Activated CD4-positive, alpha-beta T cell treated with anti-CD3 and anti-CD28 coated beads, Interleukin-2, Interleukin-4, amounts not matched to agents 100 ng/mL and 50 ng/mL, durations not matched to agents 16 hours and 8 hours (primary cell): ENCODE measurements around the gene ARHGAP8.
"Not testable (repeated sequence)": the region's sequence is repeated elsewhere in the genome, so short reads cannot be mapped to it uniquely, and the experiment has no call there.

Source experiments
- DNase-seq: peaks from one replicate; pipeline ENCODE4 v3.0.0-alpha.2; 2020; ENCODE audit warnings: low spot score

The ARHGAP8 gene

DNA sequence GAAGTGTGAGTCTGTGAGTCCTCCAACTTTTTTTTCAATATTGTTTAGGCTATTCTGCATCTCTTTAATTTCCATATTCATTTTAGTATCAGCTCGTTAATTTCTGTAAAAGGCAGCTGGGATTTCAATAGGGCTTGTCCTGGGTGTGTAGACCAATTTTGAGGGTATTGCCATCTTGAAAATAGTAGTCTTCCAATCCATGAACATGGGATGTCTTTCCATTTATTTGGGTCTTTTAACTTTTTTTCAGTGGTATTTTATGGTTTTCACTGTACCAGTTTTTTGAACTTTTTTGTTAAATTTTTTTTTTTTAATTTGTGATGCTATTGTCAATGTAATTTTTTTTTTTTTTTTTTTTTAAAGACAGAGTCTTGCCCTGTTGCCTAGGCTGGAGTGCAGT is 79.5 kb downstream of the ARHGAP8 start:
- DNase-seq = no peak

DNA sequence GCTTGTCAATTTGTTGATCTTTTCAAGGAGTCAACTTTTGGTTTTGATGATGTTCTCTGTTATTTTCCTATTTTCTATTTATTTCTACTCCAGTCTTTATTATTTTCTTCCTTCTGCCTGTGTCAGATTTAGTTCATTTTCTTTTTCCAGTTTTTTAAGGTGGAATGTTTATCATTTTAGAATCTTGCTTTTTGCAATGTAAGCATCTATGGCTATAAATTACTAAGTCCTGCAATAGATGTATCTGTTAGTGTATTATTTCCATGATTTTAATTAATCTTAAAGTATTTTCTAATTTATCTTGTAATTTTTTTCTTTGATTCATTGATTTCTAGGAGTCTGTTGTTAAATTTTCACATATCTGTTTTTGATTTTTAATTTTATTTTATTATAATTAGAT is 81.7 kb downstream of the ARHGAP8 start:
- no peak for DNase-seq

DNA sequence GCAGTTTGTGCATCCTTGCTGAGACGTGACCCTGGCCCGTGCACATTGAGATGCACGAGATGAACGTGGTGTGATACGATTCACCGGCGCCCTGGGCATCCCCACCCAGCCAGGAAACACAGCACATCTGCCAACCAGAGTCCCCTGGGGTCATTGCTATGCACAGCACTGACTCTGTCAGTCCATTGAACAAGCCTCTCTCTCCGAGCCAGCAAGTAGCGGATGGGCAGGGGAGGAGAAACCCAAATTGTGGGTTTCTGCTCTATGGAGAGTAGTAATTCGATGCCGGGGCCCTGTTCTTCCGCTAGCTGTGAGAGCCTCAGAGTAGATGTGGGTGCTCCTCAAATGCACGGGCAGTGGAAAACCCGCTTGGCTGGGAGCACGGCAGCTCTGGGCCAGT is 85.1 kb downstream of the ARHGAP8 start:
- no peak for DNase-seq

DNA sequence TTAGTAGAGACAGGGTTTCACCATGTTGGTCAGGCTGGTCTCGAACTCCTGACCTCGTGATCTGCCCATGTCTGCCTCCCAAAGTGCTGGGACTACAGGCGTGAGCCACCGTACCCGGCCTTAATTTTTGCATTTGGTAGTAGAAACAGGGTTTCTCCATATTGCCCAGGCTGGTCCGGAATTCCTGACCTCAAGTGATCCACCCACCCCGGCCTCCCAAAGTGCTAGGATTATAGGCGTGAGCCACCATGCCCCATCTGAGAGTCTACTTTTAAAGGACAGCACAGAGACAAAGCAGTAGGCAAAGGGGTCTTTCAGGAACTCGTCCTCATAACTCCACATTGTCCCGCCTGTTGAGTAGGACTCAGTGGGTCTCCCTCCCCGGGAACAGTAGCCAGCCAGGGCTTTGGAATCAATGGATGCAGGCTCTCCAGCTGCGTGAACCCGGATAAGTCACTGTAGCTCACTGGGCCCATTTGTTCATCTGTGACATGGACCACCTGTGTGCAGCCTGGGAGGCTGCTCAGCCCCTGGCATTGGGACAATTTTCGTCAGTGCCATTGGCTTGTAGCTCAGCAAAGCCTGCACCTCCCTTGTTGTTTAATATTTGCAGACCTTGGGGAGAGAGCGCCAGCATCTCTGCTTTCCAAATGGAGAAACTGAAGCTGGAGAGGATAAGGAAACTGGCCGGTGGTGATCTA is 86.1 kb downstream of the ARHGAP8 start:
- no peak for DNase-seq

DNA sequence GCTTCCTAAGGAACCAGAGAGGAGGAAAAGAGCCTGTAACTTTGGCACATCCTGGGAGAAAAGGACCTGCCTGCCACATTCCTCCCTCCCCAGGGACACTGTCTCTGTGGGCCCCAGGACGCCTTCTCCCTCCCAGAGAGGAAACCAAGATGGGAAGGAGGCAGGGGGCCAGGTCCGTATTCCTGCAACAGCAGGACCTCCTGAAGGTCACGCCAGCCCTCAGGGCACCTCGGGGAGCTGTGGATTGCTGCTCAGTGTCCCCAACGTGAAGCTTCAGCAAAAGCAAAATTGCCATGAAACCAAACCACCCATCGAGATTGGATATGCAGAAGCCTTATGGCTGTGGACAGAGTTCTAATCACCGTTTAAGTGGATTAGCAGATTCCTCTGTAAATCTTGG is 86.7 kb downstream of the ARHGAP8 start:
- DNase-seq = no peak

DNA sequence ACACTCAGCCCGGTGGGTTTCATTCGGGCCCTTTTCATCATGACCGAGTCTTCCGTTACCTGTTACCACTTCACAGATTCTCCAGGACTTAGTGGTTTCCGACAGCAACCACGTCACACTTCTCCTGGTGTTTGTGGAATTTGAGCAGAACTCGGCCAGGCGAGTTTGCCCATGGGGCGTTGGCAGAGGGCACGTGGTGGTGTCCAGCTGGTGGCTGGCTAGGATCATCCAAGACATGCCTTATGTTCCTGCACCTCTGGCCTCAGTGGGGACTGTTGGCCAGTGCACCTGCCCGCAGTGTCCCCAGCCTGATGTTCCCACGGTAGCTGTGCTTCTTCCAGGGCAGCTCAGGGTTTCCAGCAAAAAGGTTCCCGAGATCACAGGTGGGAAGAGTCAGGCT is 87.3 kb downstream of the ARHGAP8 start:
- no peak for DNase-seq

DNA sequence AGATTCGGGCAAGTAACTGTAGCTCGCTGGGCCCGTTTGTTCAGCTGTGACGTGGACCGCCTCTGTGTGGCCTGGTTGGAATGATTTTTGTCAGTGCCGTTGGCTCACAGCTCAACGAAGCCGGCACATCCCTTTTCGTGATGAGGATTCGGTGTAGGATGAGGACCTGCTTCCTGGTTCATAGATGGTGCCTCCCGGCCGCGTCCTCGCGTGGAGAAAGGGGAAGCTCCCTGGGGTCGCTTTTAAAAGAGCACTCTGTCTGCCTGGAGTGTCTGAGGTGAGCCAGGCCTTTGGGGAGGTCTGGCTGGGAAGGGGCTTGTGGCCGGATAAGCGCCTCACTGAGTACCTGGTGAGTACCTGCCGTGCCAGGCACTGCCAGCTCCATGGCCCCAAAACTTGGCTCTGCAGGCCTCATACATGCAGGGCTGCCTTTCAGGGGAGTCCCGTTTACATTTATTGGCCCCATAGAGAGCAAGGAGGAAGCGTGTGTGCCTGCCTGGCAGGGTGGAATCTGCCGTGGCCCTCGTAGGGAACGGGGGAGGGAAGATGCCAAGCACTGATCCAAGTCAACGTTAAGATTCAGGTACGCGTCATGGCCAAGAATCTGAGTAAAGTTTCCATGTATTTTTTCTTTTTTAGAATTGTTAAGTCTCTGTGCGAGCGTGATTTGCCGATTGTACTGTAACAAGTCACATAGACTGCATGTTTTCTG is 88.4 kb downstream of the ARHGAP8 start:
- DNase-seq = no peak

DNA sequence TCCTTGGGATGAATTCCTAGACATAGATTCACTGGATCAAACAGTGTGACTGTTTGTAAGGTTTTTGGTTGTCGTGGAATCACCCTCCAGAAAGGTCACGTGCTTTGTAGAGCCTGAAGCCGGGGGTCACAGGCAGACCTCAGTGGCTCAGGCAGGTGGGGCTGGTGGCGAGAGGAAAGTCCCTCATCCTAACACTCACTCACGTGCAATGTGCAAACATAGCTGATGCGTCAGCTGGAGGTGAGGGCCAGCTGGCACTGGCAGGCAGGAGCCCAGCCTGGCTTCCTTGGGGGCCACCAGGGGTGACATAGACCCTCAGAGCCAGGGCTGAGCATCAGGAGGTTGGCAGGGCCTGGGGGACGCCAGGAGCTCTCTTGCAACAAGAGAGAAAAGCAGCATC is 90.0 kb downstream of the ARHGAP8 start:
- no peak for DNase-seq

DNA sequence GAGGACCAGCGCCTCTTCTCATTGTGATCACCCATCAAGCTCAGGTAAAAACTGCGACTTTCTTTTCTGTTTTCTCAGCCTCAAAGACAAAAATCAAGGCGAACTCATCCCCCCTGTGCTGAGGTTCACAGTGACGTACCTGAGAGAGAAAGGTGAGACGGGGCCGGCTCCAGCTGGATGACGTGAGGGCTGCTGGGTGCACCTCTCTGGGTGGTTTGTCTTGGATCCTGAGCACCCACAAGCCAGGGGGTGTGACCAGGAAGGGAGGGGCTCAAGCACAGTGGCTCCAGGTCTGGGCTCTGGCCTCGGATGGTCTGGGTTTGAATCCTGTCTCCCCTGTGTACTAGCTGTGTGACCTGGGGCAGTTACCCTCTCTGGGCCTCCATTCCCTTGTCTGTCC is 92.8 kb downstream of the ARHGAP8 start:
- DNase-seq = no peak

DNA sequence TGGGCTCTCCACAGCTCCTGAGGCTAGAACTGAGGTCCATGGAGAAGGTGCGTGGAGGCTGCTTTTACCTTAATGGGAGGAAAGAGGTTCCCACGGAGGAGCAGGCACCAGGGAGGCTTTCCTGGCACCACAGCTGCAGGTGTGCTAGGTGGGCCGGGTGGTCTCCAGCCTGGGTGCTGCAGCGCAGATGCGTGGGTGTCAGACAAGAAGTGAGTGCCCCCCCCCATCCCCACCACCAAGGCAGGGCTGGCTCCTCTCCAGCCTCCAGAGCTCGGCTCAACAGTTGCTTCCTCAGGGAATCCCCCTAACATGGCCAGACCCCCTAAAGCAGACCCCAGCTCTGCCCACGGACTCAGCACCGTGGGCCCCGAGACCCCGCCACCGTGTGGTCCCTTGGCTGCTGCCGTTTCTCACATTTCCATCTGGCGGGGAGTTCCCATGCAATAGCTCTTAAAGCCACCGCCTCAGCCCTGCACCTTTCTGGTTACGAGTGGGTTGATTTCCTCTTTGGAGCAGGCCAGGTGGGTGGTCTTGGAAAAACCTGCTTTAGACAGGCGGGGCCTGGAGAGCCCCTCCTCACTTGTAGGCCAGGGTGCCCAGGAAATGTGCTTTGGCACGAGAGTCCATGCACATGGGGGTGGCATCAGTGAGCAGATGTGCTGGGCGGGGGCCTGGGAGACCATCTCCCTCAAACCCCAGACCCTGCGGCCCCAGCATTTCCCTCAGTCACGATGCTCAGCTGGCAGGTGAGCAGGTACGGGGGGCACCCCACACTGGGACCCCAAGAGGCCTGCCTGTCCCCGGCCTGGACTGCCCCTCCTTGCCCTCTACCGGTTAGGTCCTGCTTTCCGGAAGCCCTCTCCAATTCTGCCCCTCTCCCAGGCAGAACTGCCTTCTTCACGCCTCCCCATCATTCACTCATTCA is 93.7 kb downstream of the ARHGAP8 start:
- DNase-seq = no peak

DNA sequence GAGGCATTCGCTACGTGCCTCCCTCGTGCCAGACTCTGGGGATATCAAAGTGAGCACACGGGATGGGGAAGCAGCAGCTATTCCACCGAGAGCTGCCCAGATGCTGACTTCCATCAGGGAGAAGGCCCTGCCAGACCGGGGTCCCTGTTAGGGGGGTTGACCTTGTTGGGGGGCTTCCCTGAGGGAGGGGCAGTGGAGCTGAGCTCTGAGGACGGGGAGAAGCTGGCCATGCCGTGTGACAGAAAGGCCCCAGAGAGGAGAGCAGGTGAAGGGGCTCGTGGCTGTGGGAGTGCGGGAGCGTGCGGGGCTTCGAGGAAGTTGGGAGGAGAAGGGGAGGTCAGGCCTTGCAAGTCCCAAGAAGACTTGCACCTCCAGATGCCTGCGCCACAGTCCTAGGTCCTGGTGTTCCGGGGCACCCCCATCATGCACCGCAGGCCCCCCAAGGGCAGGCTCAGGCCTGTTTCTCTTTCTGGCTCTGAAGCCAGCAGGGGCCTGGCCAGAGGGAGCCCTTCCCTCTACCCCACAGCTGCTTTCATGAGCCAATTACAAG is 94.4 kb downstream of the ARHGAP8 start:
- no peak for DNase-seq

DNA sequence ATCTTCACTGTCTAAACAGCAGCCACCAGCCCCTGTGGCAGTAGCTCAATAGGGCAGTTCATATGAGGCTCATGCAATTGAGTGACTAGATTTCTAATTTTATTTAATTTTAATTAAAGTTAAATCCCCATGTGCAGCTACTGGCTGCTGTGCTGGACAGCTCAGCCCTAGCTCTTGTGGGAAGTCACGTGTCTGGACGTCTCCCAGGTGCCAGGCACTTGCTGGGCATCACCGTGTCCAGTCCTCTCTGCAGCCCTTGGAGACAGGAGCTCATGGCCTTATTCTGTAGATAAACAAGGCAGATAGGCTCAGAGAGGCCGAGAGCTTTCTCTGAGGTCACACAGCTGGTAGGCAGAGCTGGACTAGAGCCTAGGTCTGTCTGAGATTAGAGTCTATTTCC is 95.0 kb downstream of the ARHGAP8 start:
- DNase-seq = no peak

DNA sequence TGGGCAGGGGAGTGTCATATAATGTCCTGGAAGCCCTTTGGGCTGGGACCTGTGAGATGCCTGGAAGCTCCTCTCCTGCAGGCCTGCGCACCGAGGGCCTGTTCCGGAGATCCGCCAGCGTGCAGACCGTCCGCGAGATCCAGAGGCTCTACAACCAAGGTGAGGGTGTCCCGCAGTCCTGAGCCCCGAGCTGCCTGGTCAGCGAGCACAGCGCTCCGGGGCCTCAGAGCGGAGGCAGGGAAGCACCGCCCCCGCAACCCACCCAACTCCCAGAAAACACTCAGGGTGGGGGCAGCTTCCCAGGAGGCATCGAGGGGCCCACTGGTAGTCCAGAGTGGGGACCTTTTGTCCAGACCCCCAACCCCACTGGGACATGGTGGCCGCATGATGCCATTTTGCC is 95.5 kb downstream of the ARHGAP8 start:
- DNase-seq = no peak

DNA sequence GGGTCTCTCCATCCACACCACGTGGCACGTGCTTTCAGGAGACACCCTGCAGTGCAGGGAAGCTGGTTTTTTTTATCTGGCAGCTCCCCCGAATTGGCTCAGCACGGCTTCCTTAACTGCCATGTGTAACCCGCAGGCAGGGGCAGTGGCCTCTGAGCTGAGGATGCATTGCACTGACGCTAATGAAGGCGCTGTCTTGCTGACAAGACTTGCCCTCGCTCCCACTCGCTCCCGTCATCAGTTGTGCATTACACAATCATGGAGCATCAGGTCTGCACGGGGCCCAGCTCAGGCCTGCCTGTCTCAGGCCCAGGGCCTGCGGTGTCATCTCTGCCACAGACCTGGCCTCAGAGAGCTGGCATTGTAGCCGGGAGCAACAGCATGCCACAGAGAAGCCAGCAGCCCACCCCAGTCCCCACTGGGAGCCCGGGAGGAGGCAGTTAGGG is 95.9 kb downstream of the ARHGAP8 start:
- DNase-seq = no peak

DNA sequence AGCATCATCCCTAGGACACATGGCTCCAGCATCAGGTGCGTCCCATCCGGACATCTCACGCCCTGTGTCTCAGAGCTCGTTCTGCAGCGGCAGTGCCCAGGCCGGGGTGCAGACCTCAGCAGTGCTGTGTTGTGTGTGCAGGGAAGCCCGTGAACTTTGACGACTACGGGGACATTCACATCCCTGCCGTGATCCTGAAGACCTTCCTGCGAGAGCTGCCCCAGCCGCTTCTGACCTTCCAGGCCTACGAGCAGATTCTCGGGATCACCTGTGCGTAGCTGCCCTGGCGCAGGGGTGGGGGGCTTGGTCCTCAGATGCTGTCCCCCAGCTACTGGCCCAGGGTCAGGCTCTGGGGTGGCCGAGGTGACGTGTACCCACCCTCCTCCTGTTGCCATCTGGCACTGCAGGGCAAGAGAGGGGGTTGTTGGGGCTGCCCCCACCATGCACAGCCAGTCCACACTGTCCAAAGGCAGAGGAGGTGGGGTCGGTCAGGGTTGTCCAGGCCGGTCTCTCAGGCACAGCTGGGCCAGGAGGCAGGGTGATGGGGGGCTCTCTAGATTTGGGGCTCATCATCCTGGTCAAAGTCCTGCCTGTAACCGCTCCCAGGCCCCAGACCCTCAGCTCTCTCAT is 96.5 kb downstream of the ARHGAP8 start:
- DNase-seq = no peak

DNA sequence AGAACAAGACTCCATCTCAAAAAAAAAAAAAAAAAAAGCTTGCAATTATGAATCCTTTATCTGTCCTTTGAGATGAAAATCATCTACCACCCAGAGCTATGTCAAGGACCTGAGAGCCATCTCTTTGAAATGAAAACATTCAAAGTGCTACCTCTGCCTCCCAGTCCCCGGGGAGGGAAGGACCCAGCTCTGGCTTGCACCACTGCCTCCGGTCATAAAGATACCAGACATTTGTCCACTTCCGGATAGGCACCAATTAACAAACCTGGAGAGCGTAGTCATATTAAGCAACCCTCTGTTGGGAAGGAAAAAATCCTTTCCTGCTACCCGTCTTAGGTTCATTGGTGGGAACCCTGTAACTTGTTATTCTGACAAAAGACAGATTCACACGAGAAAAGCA is 98.6 kb downstream of the ARHGAP8 start:
- no peak for DNase-seq

DNA sequence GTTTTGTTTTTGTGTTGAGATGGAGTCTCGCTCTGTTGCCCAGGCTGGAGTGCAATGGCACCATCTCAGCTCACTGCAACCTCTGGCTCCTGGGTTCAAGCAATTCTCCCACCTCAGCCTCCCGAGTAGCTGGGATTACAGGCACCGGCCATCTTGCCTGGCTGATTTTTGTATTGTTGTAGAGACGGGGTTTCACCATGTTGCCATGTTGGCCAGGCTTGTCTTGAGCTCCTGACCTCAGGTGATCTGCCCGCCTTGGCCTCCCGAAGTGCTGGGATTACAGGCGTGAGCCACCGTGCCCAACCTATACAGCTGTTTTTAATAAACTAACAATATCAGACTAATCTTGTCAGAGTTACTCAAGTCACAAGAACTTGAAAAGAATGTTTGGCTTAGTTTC is 102.3 kb downstream of the ARHGAP8 start:
- DNase-seq = not testable (repeated sequence)

DNA sequence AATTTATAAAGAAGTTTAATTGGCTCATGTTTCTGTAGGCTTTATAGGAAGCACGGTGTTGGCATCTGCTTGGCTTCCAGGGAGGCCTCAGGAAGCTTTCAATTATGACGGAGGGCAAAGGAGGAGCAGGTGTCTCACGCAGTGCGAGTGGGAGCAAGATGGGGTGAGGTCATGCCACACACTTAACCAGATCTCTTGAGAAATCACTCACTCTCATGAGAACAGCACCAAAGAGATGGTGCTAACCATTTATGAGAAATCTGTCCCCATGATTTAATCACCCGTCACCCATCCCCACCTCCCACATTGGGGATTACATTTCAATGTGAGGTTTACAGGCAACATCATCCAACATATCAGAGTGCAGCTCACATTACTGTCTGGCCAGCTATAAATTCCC is 103.5 kb downstream of the ARHGAP8 start:
- DNase-seq = no peak

DNA sequence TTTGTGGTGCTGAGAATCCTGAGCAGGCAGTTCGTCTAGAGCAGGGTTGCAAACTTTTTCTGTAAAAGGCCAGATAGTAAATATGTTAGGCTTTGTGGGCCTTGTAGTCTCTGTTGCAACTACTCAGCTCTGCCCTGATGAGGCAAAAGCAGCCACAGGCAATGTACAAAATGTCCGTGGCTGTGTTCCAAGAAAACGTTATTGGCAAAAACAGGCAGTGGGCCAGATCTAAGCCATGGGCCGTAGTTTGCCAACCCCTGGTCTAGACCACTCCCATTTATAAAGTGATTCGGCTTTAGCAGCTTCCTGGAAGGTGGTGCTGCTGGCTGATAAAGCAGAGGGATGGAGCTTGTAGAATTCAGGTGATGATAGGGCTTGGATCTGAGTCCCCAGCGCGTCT is 106.4 kb downstream of the ARHGAP8 start:
- not testable (repeated sequence) for DNase-seq

DNA sequence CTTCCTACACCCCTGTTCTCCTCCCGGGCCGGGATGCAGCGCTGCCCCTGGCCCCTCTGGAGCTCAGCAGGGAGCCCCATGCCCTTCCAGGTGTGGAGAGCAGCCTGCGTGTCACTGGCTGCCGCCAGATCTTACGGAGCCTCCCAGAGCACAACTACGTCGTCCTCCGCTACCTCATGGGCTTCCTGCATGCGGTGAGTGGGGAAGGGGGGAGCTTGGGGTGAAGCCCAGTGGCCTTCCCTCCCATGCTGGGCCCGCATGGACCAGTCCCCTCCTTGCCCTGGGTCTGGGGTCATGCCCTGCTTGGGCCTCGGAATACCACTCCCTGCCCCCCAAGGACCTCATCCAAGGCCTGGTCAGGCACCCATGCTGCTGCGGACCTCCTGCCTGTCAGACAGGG is 107.3 kb downstream of the ARHGAP8 start:
- no peak for DNase-seq

DNA sequence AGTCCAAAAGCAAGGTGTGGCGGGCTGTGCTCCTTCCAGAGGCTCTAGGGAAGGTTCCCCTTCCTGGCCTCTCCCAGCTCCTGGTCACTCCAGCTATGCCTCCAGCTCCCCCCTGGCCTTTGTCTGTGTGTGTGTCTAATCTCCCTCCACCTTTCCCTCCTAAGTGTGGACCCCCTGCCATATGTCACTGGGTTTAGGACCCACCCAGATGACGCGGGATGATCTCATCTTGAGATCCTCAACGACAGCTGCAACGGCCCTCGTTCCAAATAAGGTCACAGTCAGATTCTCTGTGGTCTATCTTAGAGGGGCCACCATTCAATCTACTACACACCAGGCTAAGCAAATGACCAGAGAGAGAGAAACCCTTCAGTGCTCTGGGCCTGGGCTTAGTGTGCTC is 107.9 kb downstream of the ARHGAP8 start:
- no peak for DNase-seq

DNA sequence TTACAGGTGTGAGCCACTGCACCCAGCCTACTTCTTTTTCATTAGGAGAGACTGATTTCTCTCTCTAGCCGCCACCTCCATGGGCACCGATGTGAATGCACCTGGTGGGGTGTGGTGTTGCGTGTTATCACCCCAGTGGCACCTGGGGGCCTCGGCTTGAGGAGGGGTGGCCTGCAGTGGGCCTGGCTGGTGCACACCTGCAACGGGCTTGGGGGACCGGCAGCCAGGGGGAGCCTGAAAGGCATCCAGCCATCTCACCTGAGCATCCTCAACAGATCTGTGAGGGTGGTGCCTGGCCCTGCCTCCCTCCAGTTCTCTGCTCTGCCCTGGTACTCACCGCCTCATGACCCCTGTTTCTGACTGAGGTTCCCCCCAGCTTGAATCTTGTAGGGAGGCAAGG is 108.9 kb downstream of the ARHGAP8 start:
- no peak for DNase-seq
